SK-N-SH (cell line): ENCODE data around the gene DMKN. TPM values are rescaled to one million over a fixed set of nuclear protein-coding genes. Genes with fewer than 3 reads are reported as not detected.
A peak's percentile ranks its signal among the peaks of the same experiment; 100 is the strongest.
"Not testable (repeated sequence)": the region's sequence is repeated elsewhere in the genome, so short reads cannot be mapped to it uniquely, and the experiment has no call there.

Source experiments
- CTCF ChIA-PET: fragments of 300-600, 350-600 bp; formaldehyde crosslinking; extraction: SDS; loops from one replicate; lab custom pipeline; 2021; lab: Yijun Ruan, JAX
- POLR2A ChIA-PET: fragments of 350-600 bp; sonication (Branson Sonifier 250); formaldehyde crosslinking; extraction: SDS; loops from one replicate; lab custom pipeline; 2020; ENCODE audit warnings: antibody characterized with exemption, inconsistent platforms; lab: Yijun Ruan, JAX
- DNase-seq: peaks from one replicate; pipeline ENCODE4 v3.0.0; 2012
- H2AFZ ChIP-seq: fragments of 200-600 bp; sonication (generic); 2 replicates; pipeline ENCODE4 v1.8.1; 2016; ENCODE audit warnings: antibody characterized with exemption, mild to moderate bottlenecking, low read depth
- H3F3A ChIP-seq: fragments of 200-600 bp; sonication (generic); replicated peaks from 2 replicates; pipeline ENCODE3; 2016; ENCODE audit warnings: antibody characterized with exemption, mild to moderate bottlenecking; ENCODE audit not compliant: insufficient read depth
- H3K27ac ChIP-seq, 2 experiments: fragments of 200-500 bp in 1 of 2; fragments of 200-600 bp in 1 of 2; sonication (Bioruptor generic) in 1 of 2; sonication (generic), shearing (Covaris generic) in 1 of 2; 2 replicates each; pipeline versions ENCODE4 v1.5.1 to v1.6.1; 2014 to 2016; ENCODE audit warnings: low read depth in 2 of 2, inconsistent platforms in 1 of 2, low read length in 1 of 2, mild to moderate bottlenecking in 1 of 2, mixed read lengths in 1 of 2
- H3K27me3 ChIP-seq: fragments of 200-600 bp; sonication (generic), shearing (Covaris generic); 2 replicates; pipeline ENCODE4 v1.6.1; 2016; ENCODE audit warnings: mixed run types; ENCODE audit not compliant: insufficient read depth
- H3K36me3 ChIP-seq, 2 experiments: fragments of 200-500 bp in 1 of 2; fragments of 200-600 bp in 1 of 2; sonication (Bioruptor generic) in 1 of 2; sonication (generic) in 1 of 2; replicated peaks in 1 of 2; 2 replicates each; pipeline versions ENCODE3 to v1.5.1; 2014 to 2016; ENCODE audit warnings: low read length in 1 of 2, mild to moderate bottlenecking in 1 of 2; ENCODE audit not compliant: insufficient read depth in 2 of 2, control insufficient read depth in 1 of 2
- H3K4me1 ChIP-seq, 2 experiments: fragments of 200-500 bp in 1 of 2; fragments of 200-600 bp in 1 of 2; sonication (Bioruptor generic) in 1 of 2; sonication (generic), shearing (Covaris generic) in 1 of 2; 2 replicates each; pipeline versions ENCODE4 v1.5.1 to v1.6.1; 2014 to 2016; ENCODE audit warnings: low read depth in 1 of 2, low read length in 1 of 2, mixed run types in 1 of 2; ENCODE audit not compliant: insufficient read depth in 2 of 2, control insufficient read depth in 1 of 2
- H3K4me2 ChIP-seq: fragments of 200-600 bp; sonication (generic), shearing (Covaris generic); 2 replicates; pipeline ENCODE4 v1.6.1; 2017; ENCODE audit warnings: mixed run types
- H3K4me3 ChIP-seq, 2 experiments: fragments of 200-500 bp in 1 of 2; fragments of 200-600 bp in 1 of 2; sonication (Bioruptor generic) in 1 of 2; sonication (generic), shearing (Covaris generic) in 1 of 2; 2 replicates each; pipeline versions ENCODE4 v1.5.1 to v1.8.1; 2014 to 2016; ENCODE audit warnings: low read depth in 2 of 2, inconsistent platforms in 1 of 2, low read length in 1 of 2, mild to moderate bottlenecking in 1 of 2, mixed read lengths in 1 of 2, moderate library complexity in 1 of 2
- H3K79me2 ChIP-seq: fragments of 200-600 bp; sonication (generic); 2 replicates; pipeline ENCODE4 v1.8.1; 2017; ENCODE audit warnings: mild to moderate bottlenecking; ENCODE audit not compliant: insufficient read depth
- H3K9ac ChIP-seq: fragments of 200-600 bp; sonication (generic); 2 replicates; pipeline ENCODE4 v1.6.1; 2017; ENCODE audit warnings: mixed run types
- H3K9me2 ChIP-seq: fragments of 200-600 bp; sonication (generic); 2 replicates; pipeline ENCODE4 v1.6.1; 2017; ENCODE audit warnings: mixed run types
- H3K9me3 ChIP-seq: fragments of 200-600 bp; sonication (generic); 2 replicates; pipeline ENCODE4 v1.6.1; 2017; ENCODE audit warnings: mixed run types, mild to moderate bottlenecking, moderate library complexity
- H4K20me1 ChIP-seq: fragments of 200-600 bp; sonication (generic); 2 replicates; pipeline ENCODE4 v1.6.1; 2017; ENCODE audit warnings: mild to moderate bottlenecking, mixed run types; ENCODE audit not compliant: insufficient read depth
- CHD2 ChIP-seq: fragments of 150-350 bp; IDR thresholded peaks from 2 replicates; pipeline ENCODE4 v1.6.1; 2018; ENCODE audit warnings: low read length; ENCODE audit not compliant: partially characterized antibody
- GABPA ChIP-seq: IDR thresholded peaks from 2 replicates; pipeline ENCODE4 v1.4.0; 2012; ENCODE audit warnings: low read depth, mild to moderate bottlenecking
- GATA2 ChIP-seq: sonication (generic); formaldehyde crosslinking; IDR thresholded peaks from 2 replicates; pipeline ENCODE4 v1.5.0; 2020; ENCODE audit warnings: mild to moderate bottlenecking, missing genetic modification reagents
- IRF3 ChIP-seq: fragments of 150-350 bp; IDR thresholded peaks from 2 replicates; pipeline ENCODE4 v1.6.1; 2016; ENCODE audit warnings: mild to moderate bottlenecking, low read depth, low read length
- NRF1 ChIP-seq: IDR thresholded peaks from 2 replicates; pipeline ENCODE4 v1.6.1; 2012; ENCODE audit warnings: low read depth, mild to moderate bottlenecking, low read length
- RAD21 ChIP-seq: IDR thresholded peaks from 2 replicates; pipeline ENCODE4 v1.6.1; 2012; ENCODE audit warnings: mild to moderate bottlenecking, low read length
- RXRA ChIP-seq: IDR thresholded peaks from 2 replicates; pipeline ENCODE4 v1.4.0; 2012; ENCODE audit warnings: low read depth, mild to moderate bottlenecking, borderline replicate concordance
- USF2 ChIP-seq: fragments of 150-350 bp; IDR thresholded peaks from 2 replicates; pipeline ENCODE4 v1.6.1; 2017; ENCODE audit warnings: antibody characterized with exemption, low read length, low read depth, borderline replicate concordance
- WGBS: methylation state at CpG from one replicate; pipeline ENCODE4 v1.1.6; 2017; ENCODE audit warnings: low lambda C conversion rate; 5-methylcytosine and 5-hydroxymethylcytosine counted together
- polyA plus RNA-seq, 3 experiments: library from polyadenylated mRNA; depleted of rRNA; stranded (reverse); fragments of >200 nt; gene quantifications; 2 replicates each; pipeline ENCODE4 v1.2.3, GENCODE V29; 2012
- TF ChIP-seq, protein P1 (sequence below): fragments of 200-600 bp; sonication (generic); IDR thresholded peaks from 2 replicates; pipeline ENCODE4 v1.6.1; 2017; ENCODE audit warnings: antibody characterized with exemption, mild to moderate bottlenecking, moderate library complexity

The DMKN gene
- polyA plus RNA-seq, 1 of the 3 experiments (the other 2 are of a cell fraction) = not detected

DNA sequence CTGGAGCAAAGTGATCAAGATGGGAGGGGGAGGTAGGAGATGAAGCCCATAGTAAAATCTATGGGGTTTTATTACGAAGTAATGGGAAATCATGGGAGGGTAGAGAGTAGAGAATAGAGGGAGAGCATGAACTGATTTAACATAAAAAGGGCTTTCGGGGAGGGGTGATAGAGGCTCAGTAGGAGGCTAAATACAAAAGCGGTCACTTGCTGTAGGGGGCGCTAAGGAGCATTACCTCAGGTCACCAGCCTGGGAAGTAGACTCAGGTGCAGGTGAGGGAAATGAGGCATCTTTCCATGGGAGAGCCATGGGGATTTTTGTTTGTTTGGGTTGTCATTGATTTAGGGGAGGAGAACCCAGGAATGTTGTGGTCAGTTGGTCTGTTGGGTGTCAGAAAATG, 37.3 kb downstream of the DMKN start:
- H3K9me3 ChIP-seq = no peaks in the 10 kb centered on the region
- 14% methylated on average over 4 of the region's 4 CpGs for WGBS

DNA sequence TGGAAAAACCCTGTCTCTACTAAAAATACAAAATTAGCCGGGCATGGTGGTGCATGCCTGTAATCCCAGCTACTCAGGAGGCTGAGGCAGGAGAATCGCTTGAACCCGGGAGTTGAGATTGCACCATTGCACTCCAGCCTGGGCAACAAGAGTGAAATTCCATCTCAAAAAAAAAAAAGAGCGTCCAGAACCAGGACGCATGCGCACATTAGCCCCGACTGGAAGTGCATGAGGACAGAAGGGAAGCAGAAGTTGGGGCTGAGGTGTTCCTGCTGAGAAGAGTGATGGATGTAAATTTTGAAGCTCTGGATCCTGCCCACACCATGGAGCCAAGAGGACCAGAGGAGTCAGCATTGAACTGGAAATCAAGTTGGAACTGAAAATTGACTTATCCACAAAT, 38.9 kb downstream of the DMKN start:
- H4K20me1 ChIP-seq, H3K9me3 ChIP-seq, H3K9me2 ChIP-seq, H3K79me2 ChIP-seq, H3K4me1 ChIP-seq, POLR2A ChIA-PET, H3K9ac ChIP-seq, H3K4me3 ChIP-seq, H3K36me3 ChIP-seq, H2AFZ ChIP-seq, DNase-seq, H3K4me2 ChIP-seq, H3K27ac ChIP-seq, H3F3A ChIP-seq: not testable (repeated sequence)
- CTCF ChIA-PET = interaction anchor here (0.8 to 3.3 kb wide), 3 partner anchors 13 to 122 kb away, joined by 4 to 15 read pairs (median 5); no protein-coding TSS in a partner anchor
- 56% methylated on average over 7 of the region's 7 CpGs for WGBS
- H3K27me3 ChIP-seq = peaks cover 85% of the 10 kb centered on the region

More for the DNA sequence above, 37.3 kb downstream of the DMKN start:
- Histone ChIP-seq H3K79me2 (no peaks in the 10 kb centered on the region), H3K27me3 (peaks cover 82% of the 10 kb centered on the region), H3K9me2 (no peaks in the 10 kb centered on the region), H3K4me3 (no peak overlapping the region), H4K20me1 (no peaks in the 10 kb centered on the region), H2AFZ (no peak overlapping the region), H3K9ac (no peak overlapping the region), H3K36me3 (no peaks in the 10 kb centered on the region), H3K4me1 (no peaks in the 10 kb centered on the region; a peak in 1 of 4 replicates), H3K27ac (no peak overlapping the region), H3F3A (no peaks in the 10 kb centered on the region), H3K4me2 (no peak overlapping the region)
- ChIA-PET CTCF (interaction anchor here (1.0 kb wide), 1 partner anchor 30 kb away, joined by 4 read pairs; no protein-coding TSS in a partner anchor), POLR2A (no interaction called here)
- TF ChIP-seq RXRA = no peak
- TF ChIP-seq, protein P1, sequence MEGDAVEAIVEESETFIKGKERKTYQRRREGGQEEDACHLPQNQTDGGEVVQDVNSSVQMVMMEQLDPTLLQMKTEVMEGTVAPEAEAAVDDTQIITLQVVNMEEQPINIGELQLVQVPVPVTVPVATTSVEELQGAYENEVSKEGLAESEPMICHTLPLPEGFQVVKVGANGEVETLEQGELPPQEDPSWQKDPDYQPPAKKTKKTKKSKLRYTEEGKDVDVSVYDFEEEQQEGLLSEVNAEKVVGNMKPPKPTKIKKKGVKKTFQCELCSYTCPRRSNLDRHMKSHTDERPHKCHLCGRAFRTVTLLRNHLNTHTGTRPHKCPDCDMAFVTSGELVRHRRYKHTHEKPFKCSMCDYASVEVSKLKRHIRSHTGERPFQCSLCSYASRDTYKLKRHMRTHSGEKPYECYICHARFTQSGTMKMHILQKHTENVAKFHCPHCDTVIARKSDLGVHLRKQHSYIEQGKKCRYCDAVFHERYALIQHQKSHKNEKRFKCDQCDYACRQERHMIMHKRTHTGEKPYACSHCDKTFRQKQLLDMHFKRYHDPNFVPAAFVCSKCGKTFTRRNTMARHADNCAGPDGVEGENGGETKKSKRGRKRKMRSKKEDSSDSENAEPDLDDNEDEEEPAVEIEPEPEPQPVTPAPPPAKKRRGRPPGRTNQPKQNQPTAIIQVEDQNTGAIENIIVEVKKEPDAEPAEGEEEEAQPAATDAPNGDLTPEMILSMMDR = peak; percentile 30
- no peak for DNase-seq

GRCh38 chr19:35474104-35474503, 39.3 kb downstream of the DMKN start:
- no peak overlapping the region for H3K9ac ChIP-seq
- no peak for DNase-seq
- ChIA-PET POLR2A (no interaction called here), CTCF (interaction anchor here (1.0 to 3.3 kb wide), 5 partner anchors 14 to 121 kb away, joined by 4 to 15 read pairs (median 5); no protein-coding TSS in a partner anchor)
- peaks cover 84% of the 10 kb centered on the region for H3K27me3 ChIP-seq
- no peak overlapping the region for H3K4me2 ChIP-seq
- no peaks in the 10 kb centered on the region for H4K20me1 ChIP-seq
- H3K9me3 ChIP-seq = no peaks in the 10 kb centered on the region
- no peak overlapping the region for H3K27ac ChIP-seq
- H3K79me2 ChIP-seq = no peaks in the 10 kb centered on the region
- WGBS = 38% methylated on average over 14 of the region's 14 CpGs
- no peaks in the 10 kb centered on the region for H3K36me3 ChIP-seq
- TF ChIP-seq NRF1 (no peak), USF2 (no peak), GABPA (no peak), IRF3 (no peak), GATA2 (CRISPR knock-in tag) (no peak), RXRA (no peak), CHD2 (no peak), RAD21 (no peak)
- TF ChIP-seq, protein P1 = no peak
- no peaks in the 10 kb centered on the region for H3K9me2 ChIP-seq
- H3K4me1 ChIP-seq = no peaks in the 10 kb centered on the region
- H3K4me3 ChIP-seq = no peak overlapping the region
- no peaks in the 10 kb centered on the region for H3F3A ChIP-seq
- H2AFZ ChIP-seq = no peak overlapping the region
